ENCODE results near the gene CD247. TPM values are rescaled to one million over a fixed set of nuclear protein-coding genes. Genes with fewer than 3 reads are reported as not detected.

The CD247 gene
- total RNA-seq, 1 donor from 2014 or later: not detected

GRCh38 chr1:167542109-167543032, 24.0 kb upstream of the CD247 start:
- Mint-ChIP-seq H3K4me1 (ENCODE audit: low read depth, unreplicated experiment) (peaks cover 11% of the 10 kb centered on the region), H3K27ac (ENCODE audit: unreplicated experiment) (no peak overlapping the region), H3K36me3 (ENCODE audit: unreplicated experiment) (no peaks in the 10 kb centered on the region), H3K9me3 (ENCODE audit: unreplicated experiment) (no peaks in the 10 kb centered on the region), H3K27me3 (ENCODE audit: unreplicated experiment) (no peaks in the 10 kb centered on the region), H3K4me3 (ENCODE audit: unreplicated experiment) (no peak overlapping the region)
- DNase-seq: no peak
- TF ChIP-seq CTCF (IDR thresholded peaks at IDR 0.05; ENCODE audit: partially characterized antibody, unreplicated experiment): no peak

GRCh38 chr1:167541610-167542009, 23.3 kb upstream of the CD247 start:
- Mint-ChIP-seq H3K4me3 (ENCODE audit: unreplicated experiment) (no peak overlapping the region), H3K9me3 (ENCODE audit: unreplicated experiment) (no peaks in the 10 kb centered on the region), H3K27me3 (ENCODE audit: unreplicated experiment) (no peaks in the 10 kb centered on the region), H3K36me3 (ENCODE audit: unreplicated experiment) (no peaks in the 10 kb centered on the region), H3K27ac (ENCODE audit: unreplicated experiment) (no peak overlapping the region), H3K4me1 (ENCODE audit: low read depth, unreplicated experiment) (peaks cover 11% of the 10 kb centered on the region)
- DNase-seq: no peak
- TF ChIP-seq CTCF (IDR thresholded peaks at IDR 0.05; ENCODE audit: partially characterized antibody, unreplicated experiment): no peak

- no peak for DNase-seq
- H3K4me1 Mint-ChIP-seq (ENCODE audit: low read depth, unreplicated experiment): peaks cover 11% of the 10 kb centered on the region
- no peaks in the 10 kb centered on the region for H3K9me3 Mint-ChIP-seq (ENCODE audit: unreplicated experiment)
- H3K36me3 Mint-ChIP-seq (ENCODE audit: unreplicated experiment): no peaks in the 10 kb centered on the region
- no peak for TF ChIP-seq CTCF (IDR thresholded peaks at IDR 0.05; ENCODE audit: partially characterized antibody, unreplicated experiment)
- H3K4me3 Mint-ChIP-seq (ENCODE audit: unreplicated experiment): no peak overlapping the region
- no peaks in the 10 kb centered on the region for H3K27me3 Mint-ChIP-seq (ENCODE audit: unreplicated experiment)
- no peak overlapping the region for H3K27ac Mint-ChIP-seq (ENCODE audit: unreplicated experiment)
These were observed 22.7 kb upstream of the CD247 start for GRCh38 chr1:167541003-167541402.

- Mint-ChIP-seq H3K4me3 (ENCODE audit: unreplicated experiment) (no peak overlapping the region), H3K27me3 (ENCODE audit: unreplicated experiment) (no peaks in the 10 kb centered on the region), H3K9me3 (ENCODE audit: unreplicated experiment) (peaks cover 1% of the 10 kb centered on the region), H3K36me3 (ENCODE audit: unreplicated experiment) (no peaks in the 10 kb centered on the region), H3K27ac (ENCODE audit: unreplicated experiment) (peak overlapping the region; percentile 33), H3K4me1 (ENCODE audit: low read depth, unreplicated experiment) (peaks cover 11% of the 10 kb centered on the region)
- no peak for DNase-seq
- no peak for TF ChIP-seq CTCF (IDR thresholded peaks at IDR 0.05; ENCODE audit: partially characterized antibody, unreplicated experiment)
These were observed 20.3 kb upstream of the CD247 start for GRCh38 chr1:167538657-167539056.

GRCh38 chr1:167533851-167534300, 15.5 kb upstream of the CD247 start:
- peak; percentile 78 for DNase-seq
- Mint-ChIP-seq H3K4me1 (ENCODE audit: low read depth, unreplicated experiment) (peaks cover 7% of the 10 kb centered on the region), H3K27ac (ENCODE audit: unreplicated experiment) (no peak overlapping the region), H3K4me3 (ENCODE audit: unreplicated experiment) (no peak overlapping the region), H3K27me3 (ENCODE audit: unreplicated experiment) (no peaks in the 10 kb centered on the region), H3K9me3 (ENCODE audit: unreplicated experiment) (peaks cover 1% of the 10 kb centered on the region), H3K36me3 (ENCODE audit: unreplicated experiment) (no peaks in the 10 kb centered on the region)
- TF ChIP-seq CTCF (IDR thresholded peaks at IDR 0.05; ENCODE audit: partially characterized antibody, unreplicated experiment): peak; percentile 89
